Uterus (tissue), 2 donors: ENCODE results near the gene CEP350.

Experiments
- CTCF ChIP-seq, 4 experiments: fragments of 200-600 bp in 2 of 4; fragments of 450-650 bp in 2 of 4; sonication (generic) in 2 of 4; IDR thresholded peaks; one replicate each; pipeline ENCODE4 v1.5.1; 2016 to 2019; ENCODE audit warnings: antibody characterized with exemption in 4 of 4, mild to moderate bottlenecking in 2 of 4, moderate library complexity in 1 of 4
- POLR2A ChIP-seq, 2 donors: fragments of 450-650 bp; IDR thresholded peaks; one replicate each; pipeline ENCODE4 v1.6.1; 2016; ENCODE audit warnings: antibody characterized with exemption in 2 of 2, mild to moderate bottlenecking in 1 of 2, moderate library complexity in 1 of 2

- TF ChIP-seq CTCF (IDR thresholded peaks at IDR 0.05): no peak
- no peak for TF ChIP-seq POLR2A (IDR thresholded peaks at IDR 0.05)
Observed at GRCh38 chr1:180145446-180145845, 190.8 kb downstream of the CEP350 start.
